ENCODE data around the gene GSTM2. TPM values are rescaled to one million over a fixed set of nuclear protein-coding genes. Genes with fewer than 3 reads are reported as not detected.
"Not testable (repeated sequence)": the region's sequence is repeated elsewhere in the genome, so short reads cannot be mapped to it uniquely, and the experiment has no call there.

Gene GSTM2
- total RNA-seq, 2 experiments from 2014 or later, result 0.38 to 0.76 TPM

DNA sequence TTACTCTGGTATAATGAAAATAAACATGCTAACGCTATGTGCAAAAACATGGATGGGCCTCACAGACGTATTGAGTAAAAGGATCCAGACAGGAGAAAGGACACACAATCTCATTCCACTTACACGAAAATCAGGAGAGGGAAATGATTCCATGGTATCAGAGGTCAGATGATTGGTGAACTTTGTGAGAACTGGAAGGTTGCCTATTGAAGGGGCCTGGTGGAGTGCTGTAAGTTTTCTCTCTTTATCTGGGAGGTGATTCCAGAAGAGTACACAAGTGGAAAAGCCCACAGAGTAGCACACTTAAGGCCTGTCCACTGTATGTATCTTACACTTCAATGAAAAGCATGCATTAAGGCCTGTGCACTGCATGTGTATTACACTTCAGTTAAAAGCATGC, 9.6 kb downstream of the GSTM2 start:
- Histone ChIP-seq H3K9me3 (ENCODE audit: low read length) (no peaks in the 10 kb centered on the region), H3K4me2 (ENCODE audit: low read length) (no peak overlapping the region), H3K9me2 (ENCODE audit: insufficient read depth, low read length) (no peaks in the 10 kb centered on the region), H4K20me1 (ENCODE audit: insufficient read depth, low read length) (no peaks in the 10 kb centered on the region), H3K4me1 (ENCODE audit: insufficient read depth, low read length, poor library complexity, severe bottlenecking) (no peaks in the 10 kb centered on the region), H3K79me2 (ENCODE audit: insufficient read depth, low read depth, low read length) (no peaks in the 10 kb centered on the region), H3K4me3 (ENCODE audit: low read depth, low read length, poor library complexity, severe bottlenecking) (no peak overlapping the region), H3K27ac (ENCODE audit: low read depth, low read length, poor library complexity, severe bottlenecking) (no peak overlapping the region), H2AFZ (ENCODE audit: low read length) (no peak overlapping the region), H3K36me3 (ENCODE audit: insufficient read depth, low read length) (no peaks in the 10 kb centered on the region)
- TF ChIP-seq, protein P1, sequence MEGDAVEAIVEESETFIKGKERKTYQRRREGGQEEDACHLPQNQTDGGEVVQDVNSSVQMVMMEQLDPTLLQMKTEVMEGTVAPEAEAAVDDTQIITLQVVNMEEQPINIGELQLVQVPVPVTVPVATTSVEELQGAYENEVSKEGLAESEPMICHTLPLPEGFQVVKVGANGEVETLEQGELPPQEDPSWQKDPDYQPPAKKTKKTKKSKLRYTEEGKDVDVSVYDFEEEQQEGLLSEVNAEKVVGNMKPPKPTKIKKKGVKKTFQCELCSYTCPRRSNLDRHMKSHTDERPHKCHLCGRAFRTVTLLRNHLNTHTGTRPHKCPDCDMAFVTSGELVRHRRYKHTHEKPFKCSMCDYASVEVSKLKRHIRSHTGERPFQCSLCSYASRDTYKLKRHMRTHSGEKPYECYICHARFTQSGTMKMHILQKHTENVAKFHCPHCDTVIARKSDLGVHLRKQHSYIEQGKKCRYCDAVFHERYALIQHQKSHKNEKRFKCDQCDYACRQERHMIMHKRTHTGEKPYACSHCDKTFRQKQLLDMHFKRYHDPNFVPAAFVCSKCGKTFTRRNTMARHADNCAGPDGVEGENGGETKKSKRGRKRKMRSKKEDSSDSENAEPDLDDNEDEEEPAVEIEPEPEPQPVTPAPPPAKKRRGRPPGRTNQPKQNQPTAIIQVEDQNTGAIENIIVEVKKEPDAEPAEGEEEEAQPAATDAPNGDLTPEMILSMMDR (conservative IDR thresholded peaks at IDR 0.05; ENCODE audit: low read length), result no peak
- no peak for DNase-seq (ENCODE audit: low spot score)
- intact Hi-C loops (cut with micrococcal nuclease; ENCODE audit: unreplicated experiment), result no loop called here
- no TSS peak for BruUV-seq (replicated peaks)
- ChIA-PET POLR2A (interaction anchor here (0.6 kb wide), 1 partner anchor 36 kb away, joined by 3 read pairs; no protein-coding TSS in a partner anchor), CTCF (ENCODE audit: unreplicated experiment) (no interaction called here)

DNA sequence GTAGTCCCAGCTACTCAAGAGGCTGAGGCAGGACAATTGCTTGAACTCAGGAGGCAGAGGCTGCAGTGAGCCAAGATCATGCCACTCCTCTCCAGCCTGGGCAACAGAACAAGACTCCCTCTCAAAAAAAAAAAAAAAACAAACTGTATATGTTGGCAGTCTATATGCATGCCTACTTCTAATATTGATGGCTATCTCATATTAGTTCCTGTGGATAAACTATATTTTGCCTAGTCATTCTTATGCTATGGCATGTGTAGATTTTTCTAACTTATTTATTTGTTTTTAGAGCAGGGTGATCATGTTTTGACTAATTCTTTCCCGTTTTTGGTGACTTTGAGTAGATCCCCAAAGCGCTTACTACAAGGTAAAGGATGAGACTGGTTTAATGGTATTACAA, 10.8 kb downstream of the GSTM2 start:
- H3K4me2 ChIP-seq (ENCODE audit: low read length); H3K27ac ChIP-seq (ENCODE audit: low read depth, low read length, poor library complexity, severe bottlenecking); H2AFZ ChIP-seq (ENCODE audit: low read length); intact Hi-C loops (cut with micrococcal nuclease; ENCODE audit: unreplicated experiment); BruUV-seq (replicated peaks); H3K79me2 ChIP-seq (ENCODE audit: insufficient read depth, low read depth, low read length); H4K20me1 ChIP-seq (ENCODE audit: insufficient read depth, low read length); H3K4me1 ChIP-seq (ENCODE audit: insufficient read depth, low read length, poor library complexity, severe bottlenecking); H3K9me3 ChIP-seq (ENCODE audit: low read length); POLR2A ChIA-PET; H3K4me3 ChIP-seq (ENCODE audit: low read depth, low read length, poor library complexity, severe bottlenecking); H3K36me3 ChIP-seq (ENCODE audit: insufficient read depth, low read length); CTCF ChIA-PET (ENCODE audit: unreplicated experiment); DNase-seq (ENCODE audit: low spot score); H3K9me2 ChIP-seq (ENCODE audit: insufficient read depth, low read length): not testable (repeated sequence)

DNA sequence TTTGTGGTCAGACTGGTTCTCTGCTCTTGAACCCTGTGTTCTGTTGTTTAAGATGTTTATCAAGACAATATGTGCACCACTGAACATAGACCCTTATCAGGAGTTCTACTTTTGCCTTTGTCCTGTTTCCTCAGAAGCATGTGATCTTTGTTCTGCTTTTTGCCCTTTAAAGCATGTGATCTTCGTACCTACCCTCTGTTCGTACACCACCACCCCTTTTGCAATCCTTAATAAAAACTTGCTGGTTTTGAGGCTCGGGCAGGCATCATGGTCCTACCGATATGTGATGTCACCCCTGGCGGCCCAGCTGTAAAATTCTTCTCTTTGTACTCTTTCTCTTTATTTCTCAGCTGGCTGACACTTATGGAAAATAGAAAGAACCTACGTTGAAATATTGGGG, 16.9 kb downstream of the GSTM2 start:
- intact Hi-C loops (cut with micrococcal nuclease; ENCODE audit: unreplicated experiment), result not testable (repeated sequence)

DNA sequence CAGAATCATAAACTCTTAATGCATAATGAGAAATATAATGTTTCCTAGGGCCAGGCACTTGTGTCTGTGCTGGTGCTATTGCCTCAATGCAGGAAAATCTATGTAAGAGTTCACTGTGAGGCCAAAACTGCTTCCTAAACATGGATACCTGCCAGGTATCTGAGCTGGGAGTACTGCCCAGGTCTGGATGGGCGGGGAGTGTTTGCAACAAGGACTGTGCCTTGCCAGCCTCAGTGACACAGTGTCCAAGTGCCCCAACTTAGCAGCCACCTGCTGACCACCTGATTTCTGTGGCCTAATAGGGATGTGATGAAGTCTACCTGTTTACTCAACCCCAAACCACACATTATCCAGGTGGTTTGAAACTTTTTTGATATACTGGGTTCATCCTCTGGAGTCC, 17.5 kb downstream of the GSTM2 start:
- H3K79me2 ChIP-seq (ENCODE audit: insufficient read depth, low read depth, low read length); H3K4me3 ChIP-seq (ENCODE audit: low read depth, low read length, poor library complexity, severe bottlenecking); CTCF ChIA-PET (ENCODE audit: unreplicated experiment); H3K36me3 ChIP-seq (ENCODE audit: insufficient read depth, low read length); DNase-seq (ENCODE audit: low spot score); BruUV-seq (replicated peaks); POLR2A ChIA-PET; H3K4me1 ChIP-seq (ENCODE audit: insufficient read depth, low read length, poor library complexity, severe bottlenecking); H3K9me3 ChIP-seq (ENCODE audit: low read length); intact Hi-C loops (cut with micrococcal nuclease; ENCODE audit: unreplicated experiment); H3K4me2 ChIP-seq (ENCODE audit: low read length); H4K20me1 ChIP-seq (ENCODE audit: insufficient read depth, low read length); H3K27ac ChIP-seq (ENCODE audit: low read depth, low read length, poor library complexity, severe bottlenecking); H3K9me2 ChIP-seq (ENCODE audit: insufficient read depth, low read length); H2AFZ ChIP-seq (ENCODE audit: low read length): not testable (repeated sequence)

More for the DNA sequence above, 16.9 kb downstream of the GSTM2 start:
- H3K9me2 ChIP-seq (ENCODE audit: insufficient read depth, low read length); H3K79me2 ChIP-seq (ENCODE audit: insufficient read depth, low read depth, low read length); H3K4me2 ChIP-seq (ENCODE audit: low read length); H3K4me3 ChIP-seq (ENCODE audit: low read depth, low read length, poor library complexity, severe bottlenecking); BruUV-seq (replicated peaks); H2AFZ ChIP-seq (ENCODE audit: low read length); H3K36me3 ChIP-seq (ENCODE audit: insufficient read depth, low read length); POLR2A ChIA-PET; H3K27ac ChIP-seq (ENCODE audit: low read depth, low read length, poor library complexity, severe bottlenecking); DNase-seq (ENCODE audit: low spot score); H3K4me1 ChIP-seq (ENCODE audit: insufficient read depth, low read length, poor library complexity, severe bottlenecking); CTCF ChIA-PET (ENCODE audit: unreplicated experiment); H3K9me3 ChIP-seq (ENCODE audit: low read length); H4K20me1 ChIP-seq (ENCODE audit: insufficient read depth, low read length): not testable (repeated sequence)

DNA sequence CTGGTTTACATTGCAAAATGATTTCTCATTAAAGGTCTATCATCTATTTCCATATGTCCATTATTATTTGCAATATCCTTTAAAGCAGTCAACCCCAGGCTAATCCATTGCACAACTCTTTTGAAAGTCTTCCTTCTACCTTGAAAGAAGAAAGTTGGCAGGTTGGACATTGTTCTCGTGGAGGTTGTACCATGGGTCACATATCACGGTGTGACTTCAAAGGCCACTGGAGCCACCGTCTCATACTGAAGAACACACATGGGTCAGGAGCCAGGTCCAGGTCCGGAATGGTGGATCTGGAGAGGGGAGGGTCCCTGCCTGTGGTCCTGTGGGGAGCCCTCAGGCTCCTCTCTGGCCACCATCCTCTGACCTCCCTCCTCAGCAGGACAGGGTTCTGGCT, 18.0 kb downstream of the GSTM2 start:
- intact Hi-C loops (cut with micrococcal nuclease; ENCODE audit: unreplicated experiment); POLR2A ChIA-PET; H3K9me3 ChIP-seq (ENCODE audit: low read length); H3K9me2 ChIP-seq (ENCODE audit: insufficient read depth, low read length); H4K20me1 ChIP-seq (ENCODE audit: insufficient read depth, low read length); DNase-seq (ENCODE audit: low spot score); H3K4me3 ChIP-seq (ENCODE audit: low read depth, low read length, poor library complexity, severe bottlenecking); BruUV-seq (replicated peaks); H3K4me1 ChIP-seq (ENCODE audit: insufficient read depth, low read length, poor library complexity, severe bottlenecking); H3K36me3 ChIP-seq (ENCODE audit: insufficient read depth, low read length); H2AFZ ChIP-seq (ENCODE audit: low read length); H3K79me2 ChIP-seq (ENCODE audit: insufficient read depth, low read depth, low read length); H3K27ac ChIP-seq (ENCODE audit: low read depth, low read length, poor library complexity, severe bottlenecking); H3K4me2 ChIP-seq (ENCODE audit: low read length); CTCF ChIA-PET (ENCODE audit: unreplicated experiment): not testable (repeated sequence)

DNA sequence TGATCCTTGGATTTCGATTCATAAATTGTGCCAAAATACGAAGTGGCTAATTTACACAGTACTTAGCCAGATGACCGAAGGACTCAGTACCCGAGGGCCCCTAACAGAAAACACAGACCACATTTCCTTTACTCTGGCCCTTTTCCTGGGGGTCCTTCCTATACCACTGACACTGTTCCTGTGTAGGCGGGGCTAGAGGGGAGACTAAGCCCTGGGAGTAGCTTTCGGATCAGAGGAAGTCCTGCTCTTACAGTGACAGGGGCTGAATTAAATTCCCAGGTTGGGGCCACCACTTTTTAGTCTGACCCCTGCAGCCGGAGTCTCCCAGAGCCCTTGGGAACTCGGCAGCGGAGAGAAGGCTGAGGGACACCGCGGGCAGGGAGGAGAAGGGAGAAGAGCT, 19.3 kb downstream of the GSTM2 start:
- H3K36me3 ChIP-seq (ENCODE audit: insufficient read depth, low read length); H2AFZ ChIP-seq (ENCODE audit: low read length); H4K20me1 ChIP-seq (ENCODE audit: insufficient read depth, low read length); H3K4me1 ChIP-seq (ENCODE audit: insufficient read depth, low read length, poor library complexity, severe bottlenecking); H3K4me3 ChIP-seq (ENCODE audit: low read depth, low read length, poor library complexity, severe bottlenecking); H3K4me2 ChIP-seq (ENCODE audit: low read length); H3K27ac ChIP-seq (ENCODE audit: low read depth, low read length, poor library complexity, severe bottlenecking); H3K9me2 ChIP-seq (ENCODE audit: insufficient read depth, low read length); POLR2A ChIA-PET; intact Hi-C loops (cut with micrococcal nuclease; ENCODE audit: unreplicated experiment); DNase-seq (ENCODE audit: low spot score); H3K79me2 ChIP-seq (ENCODE audit: insufficient read depth, low read depth, low read length); H3K9me3 ChIP-seq (ENCODE audit: low read length); CTCF ChIA-PET (ENCODE audit: unreplicated experiment); BruUV-seq (replicated peaks): not testable (repeated sequence)
